ENCODE results near the gene GSK3B. TPM values are rescaled to one million over a fixed set of nuclear protein-coding genes. Genes with fewer than 3 reads are reported as not detected.
A peak's percentile ranks its signal among the peaks of the same experiment; 100 is the strongest.

GSK3B gene
- polyA plus RNA-seq, 1 donor = 49.9 TPM

- DNase-seq = no peak
Measured at GRCh38 chr3:120100711-120101110, 6.5 kb upstream of the GSK3B start.

DNA sequence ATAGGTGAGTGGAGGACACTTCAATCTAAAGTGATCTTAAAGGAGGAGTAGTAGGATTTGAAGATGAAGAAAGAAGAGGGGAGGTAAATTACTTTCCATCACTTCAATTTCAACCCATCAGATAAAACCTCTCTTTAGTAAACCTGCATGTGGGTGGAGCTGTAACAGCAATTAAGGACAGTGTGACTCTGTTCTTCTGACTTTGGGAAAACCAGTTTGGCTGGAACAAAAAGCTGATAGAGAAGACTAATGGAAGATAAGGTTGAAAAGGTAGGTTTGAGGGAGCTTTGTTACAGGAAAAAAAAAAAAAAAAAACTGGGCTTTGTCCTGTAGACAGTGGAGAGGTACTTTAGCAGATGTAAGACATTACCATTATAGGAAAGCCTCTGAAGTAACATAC lies 4.5 kb upstream of the GSK3B start:
- no peak for DNase-seq

DNA sequence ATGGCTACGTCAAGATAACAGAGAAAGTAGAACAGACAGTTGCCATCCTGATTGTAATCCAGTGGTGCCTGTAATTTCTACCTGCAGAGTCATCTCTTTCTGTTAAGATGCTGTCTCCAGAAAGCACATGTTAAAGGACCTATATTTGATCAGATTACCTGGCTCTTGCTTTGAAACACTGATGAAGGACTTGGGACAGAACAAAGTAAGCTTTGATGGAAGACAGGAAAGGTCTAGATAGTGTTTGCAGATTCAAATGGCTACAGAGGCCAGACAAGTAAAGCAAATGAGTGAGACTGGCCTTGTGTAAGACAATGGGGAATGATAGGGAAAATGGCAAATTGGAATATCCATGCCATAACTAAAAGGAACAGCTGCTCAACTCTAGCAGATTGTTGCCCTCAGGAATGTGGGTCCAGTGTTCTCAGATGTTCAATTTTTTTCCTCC lies 1.8 kb upstream of the GSK3B start:
- DNase-seq = no peak

- peak; percentile 85 for DNase-seq
Measured at GRCh38 chr3:120095226-120095978, 1.2 kb upstream of the GSK3B start.

DNA sequence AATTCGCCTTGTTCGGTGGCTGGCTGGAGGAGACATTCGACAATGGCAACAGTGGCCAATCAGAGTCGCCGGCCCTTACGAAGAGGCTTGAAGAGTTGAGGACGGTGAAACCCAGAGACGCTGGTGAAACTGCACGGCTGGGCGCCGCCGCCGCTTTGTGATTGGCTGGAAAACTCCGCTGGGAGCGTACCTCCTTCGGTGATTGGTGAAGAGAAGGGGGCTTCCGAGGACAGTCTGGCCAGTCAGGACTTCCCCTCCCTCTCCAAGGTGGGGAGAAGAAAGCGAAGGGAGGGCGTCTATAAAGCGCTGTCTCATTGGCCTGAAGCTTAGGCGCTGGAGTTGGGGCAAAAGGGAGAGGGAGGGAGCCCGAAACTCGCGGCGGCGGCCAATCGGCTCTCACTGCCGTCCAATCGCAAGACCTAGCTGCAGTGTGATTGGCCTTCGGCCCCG lies 554 bp upstream of the GSK3B start:
- peak; percentile 100 for DNase-seq

DNA sequence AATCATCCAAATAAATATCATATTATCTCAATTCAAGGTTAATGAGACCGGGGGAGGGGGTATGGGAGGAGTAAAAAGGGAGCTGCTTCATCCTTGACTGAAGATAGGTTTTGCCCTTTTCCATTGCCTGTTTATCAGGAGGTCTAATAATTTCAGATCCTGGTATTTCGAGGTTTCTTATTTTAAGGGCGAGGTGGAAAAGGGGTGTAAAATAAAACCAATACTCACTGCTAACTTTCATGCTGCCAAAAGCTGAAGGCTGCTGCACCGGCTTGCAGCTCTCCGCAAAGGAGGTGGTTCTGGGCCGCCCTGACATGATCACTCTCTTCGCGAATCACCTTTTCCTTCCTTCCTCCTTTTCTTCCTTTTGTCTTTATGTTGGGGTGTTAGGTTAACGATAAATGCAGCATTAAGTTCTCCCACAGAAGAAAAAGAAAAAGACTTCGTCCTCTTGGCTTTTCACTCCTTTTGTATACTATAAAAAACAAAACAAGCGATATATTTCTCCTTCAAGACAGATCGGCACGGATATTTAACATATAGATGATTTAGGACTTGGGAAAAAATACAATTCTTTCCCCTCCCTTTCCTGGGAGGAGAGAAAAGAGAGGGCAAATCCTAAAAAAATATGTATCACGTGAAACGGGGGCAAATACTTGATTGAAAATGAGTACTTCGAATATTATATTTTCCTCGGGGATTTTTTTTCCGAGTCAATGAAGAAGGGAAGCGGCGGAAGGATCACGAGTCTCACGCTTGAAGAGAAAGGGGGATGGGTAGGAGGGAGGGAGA lies 932 bp downstream of the GSK3B start:
- peak; percentile 89 for DNase-seq

GRCh38 chr3:120092474-120092873 lies 1.8 kb downstream of the GSK3B start:
- DNase-seq = no peak

- no peak for DNase-seq
Measured at GRCh38 chr3:120090422-120090821, 3.8 kb downstream of the GSK3B start.

GRCh38 chr3:120089089-120089488 lies 5.2 kb downstream of the GSK3B start:
- no peak for DNase-seq

GRCh38 chr3:120088622-120089021 lies 5.6 kb downstream of the GSK3B start:
- no peak for DNase-seq

- DNase-seq = no peak
Measured at GRCh38 chr3:120081719-120082118, 12.5 kb downstream of the GSK3B start.

GRCh38 chr3:120080836-120081235 lies 13.4 kb downstream of the GSK3B start:
- no peak for DNase-seq

- DNase-seq = no peak
Measured at GRCh38 chr3:120077731-120078130, 16.5 kb downstream of the GSK3B start.

- DNase-seq = no peak
Measured at GRCh38 chr3:120072867-120073525, 21.3 kb downstream of the GSK3B start.

DNA sequence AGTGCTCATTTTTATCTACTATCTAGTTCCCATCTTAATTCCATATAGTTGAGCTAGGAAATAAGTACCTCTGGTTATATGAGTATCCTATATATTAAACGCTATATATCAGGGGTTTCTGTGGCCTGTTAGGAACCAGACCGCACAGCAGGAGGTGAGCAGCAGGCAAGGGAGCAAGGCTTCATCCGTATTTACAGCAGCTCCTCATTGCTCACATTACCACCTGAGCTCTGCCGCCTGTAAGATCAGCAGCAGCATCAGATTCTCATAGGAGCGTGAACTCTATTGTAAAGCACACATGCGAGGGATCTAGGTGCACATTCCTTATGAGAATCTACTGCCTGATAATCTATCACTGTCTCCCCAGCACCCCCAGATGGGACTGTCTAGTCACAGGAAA lies 23.0 kb downstream of the GSK3B start:
- no peak for DNase-seq

DNA sequence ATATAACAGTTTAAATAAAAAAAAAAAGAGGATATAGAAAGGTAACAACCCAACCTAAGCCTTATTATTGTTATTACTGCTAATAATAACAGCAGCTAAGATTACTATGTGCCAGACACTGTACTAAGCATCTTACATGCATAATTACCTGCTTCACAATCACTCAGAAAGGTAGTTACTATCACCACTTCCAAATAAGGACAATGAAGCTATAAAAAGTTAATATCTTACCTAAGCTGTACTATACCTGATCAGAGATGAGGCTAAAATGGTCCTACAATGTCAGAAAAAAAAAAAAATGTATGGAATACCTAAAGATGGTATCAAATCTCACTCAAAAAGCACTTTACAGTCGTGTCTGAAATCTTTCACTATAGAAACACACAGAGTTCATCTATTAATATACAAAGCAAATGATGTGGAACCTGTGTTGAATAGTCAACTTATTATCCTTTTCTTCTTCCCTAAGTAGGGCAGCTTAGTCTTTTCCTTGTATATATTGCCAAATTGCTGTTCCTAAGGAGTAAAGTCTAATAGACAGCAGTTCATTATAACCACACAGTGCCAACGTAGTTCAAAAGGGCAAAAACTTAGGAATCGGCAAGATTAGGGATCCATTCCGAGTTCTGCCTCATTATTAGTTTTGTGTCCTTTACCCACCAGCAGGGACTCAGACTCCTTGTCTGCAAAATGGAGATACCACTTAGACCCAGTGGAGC lies 23.8 kb downstream of the GSK3B start:
- no peak for DNase-seq

DNA sequence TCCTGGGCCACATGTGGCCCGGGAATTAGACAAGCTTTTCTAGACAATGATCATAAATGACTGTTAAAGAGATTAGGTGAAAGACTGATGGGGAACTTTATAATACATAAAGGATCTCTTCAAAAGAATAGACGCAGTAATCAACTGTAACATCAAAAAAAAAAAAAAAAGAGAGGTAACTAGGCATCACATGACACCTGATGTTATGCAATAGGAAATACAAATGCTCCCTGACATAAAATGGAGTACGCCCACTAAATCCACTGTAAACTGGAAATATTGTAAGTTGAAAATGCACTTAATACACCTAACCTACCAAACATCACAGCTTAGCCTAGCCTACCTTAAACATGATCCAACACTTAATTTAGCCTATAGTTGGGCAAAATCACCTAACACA lies 27.2 kb downstream of the GSK3B start:
- no peak for DNase-seq

DNA sequence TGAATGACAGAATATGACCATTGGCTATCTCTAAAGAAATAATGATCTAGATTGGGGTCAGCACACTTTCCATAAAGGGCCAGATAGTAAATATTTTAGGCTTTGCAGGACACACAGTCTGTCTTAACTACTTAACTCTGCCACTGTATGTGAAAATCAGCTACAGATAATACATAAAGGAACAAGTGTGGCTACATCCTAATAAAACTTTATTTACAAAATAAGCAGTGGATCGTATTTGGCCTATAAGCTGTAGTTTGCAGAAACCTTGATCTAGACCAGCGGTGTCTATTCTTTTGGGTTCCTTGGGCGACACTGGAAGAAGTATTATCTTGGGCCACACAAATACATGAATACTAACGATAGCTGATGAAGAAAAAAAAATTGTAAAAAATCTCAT lies 27.6 kb downstream of the GSK3B start:
- DNase-seq = no peak

- no peak for DNase-seq
Measured at GRCh38 chr3:120064641-120065040, 29.6 kb downstream of the GSK3B start.

DNA sequence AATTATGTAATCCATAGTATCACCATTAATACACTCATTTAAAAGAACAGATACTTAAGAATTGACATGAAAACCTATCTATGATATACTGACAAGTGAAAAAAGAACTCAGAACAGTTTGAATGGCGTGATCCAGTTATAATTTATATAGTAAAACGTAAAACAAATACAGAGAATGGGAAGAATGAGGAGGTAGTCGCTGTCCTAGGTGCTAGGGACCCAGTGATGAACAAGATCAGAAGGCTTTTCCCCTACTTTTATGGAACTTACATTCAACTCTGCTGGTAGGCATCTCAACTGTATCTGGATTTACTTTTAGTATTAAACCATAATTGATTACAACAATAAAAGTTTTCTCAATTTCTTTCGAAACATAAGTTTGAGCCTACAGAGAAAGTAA lies 31.8 kb downstream of the GSK3B start:
- no peak for DNase-seq

- DNase-seq = no peak
Measured at GRCh38 chr3:120059081-120059864, 35.0 kb downstream of the GSK3B start.
